H1 (cell line): ENCODE results near the gene KCNMB2. TPM values are rescaled to one million over a fixed set of nuclear protein-coding genes. Genes with fewer than 3 reads are reported as not detected.

ENCODE experiments used
- CHD7 ChIP-seq: fragments of 300-600 bp; sonication (generic); IDR thresholded peaks from 2 replicates; pipeline ENCODE4 v1.7.1; 2012; ENCODE audit warnings: low read length, moderate library complexity, mild to moderate bottlenecking, inconsistent platforms; ENCODE audit not compliant: insufficient replicate concordance
- polyA plus RNA-seq, 7 experiments: library from polyadenylated mRNA; depleted of rRNA in 3 of 7; stranded (reverse) in 5 of 7; unstranded in 2 of 7; fragments of >200 nt in 5 of 7; fragments of 200-250 nt in 2 of 7; gene quantifications; 1 replicate in 5 of 7; 2 replicates in 1 of 7; 4 replicates in 1 of 7; pipeline versions ENCODE4 v1.2.1 to v1.2.3, GENCODE V29; 2011 to 2013; ENCODE audit warnings: missing spikeins in 2 of 7, mixed read lengths in 2 of 7
- total RNA-seq: library from RNA; stranded (reverse); fragmentation: NEBNext Ultra II Directional; extraction: Animal tissue kit (Norgen Biotek cat#: 25700); gene quantifications from 2 replicates; pipeline ENCODE4 v1.2.1, GENCODE V29; 2021

The KCNMB2 gene
- total and polyA plus RNA-seq, 2 of the 8 experiments (the other 6 are each of a cell fraction or from before 2014, with no cell fraction given) = not detected

- TF ChIP-seq CHD7 = no peak
Measured at GRCh38 chr3:178805741-178806140, 269.5 kb downstream of the KCNMB2 start (continued).
